H1 (cell line): ENCODE measurements around the gene SLC7A8. TPM values are rescaled to one million over a fixed set of nuclear protein-coding genes. Genes with fewer than 3 reads are reported as not detected.
A peak's percentile ranks its signal among the peaks of the same experiment; 100 is the strongest.

ENCODE experiments used
- CTCF ChIA-PET: fragments of 300-600 bp; sonication (Branson Sonifier 250); formaldehyde crosslinking; loops from one replicate; lab custom pipeline; 2021; ENCODE audit not compliant: partially characterized antibody; lab: Charles Lee
- POLR2A ChIA-PET: fragments of 300-600 bp; sonication (Branson Sonifier 250); formaldehyde crosslinking; loops from one replicate; lab custom pipeline; 2021; ENCODE audit warnings: inconsistent platforms; ENCODE audit not compliant: partially characterized antibody; lab: Charles Lee
- DNase-seq, 2 experiments: peaks; one replicate each; pipeline versions ENCODE4 v3.0.0 to v3.0.0-alpha.2; 2010 to 2022; ENCODE audit warnings: low spot score in 2 of 2, low read depth in 1 of 2, mixed read lengths in 1 of 2
- FAIRE-seq: peaks from 2 replicates; lab custom pipeline; 2011; peaks lifted over from hg19 to GRCh38; lab: Jason Lieb, UNC
- H2AFZ ChIP-seq: 2 replicates; pipeline ENCODE4 v1.8.1; 2012; ENCODE audit warnings: low read length, inconsistent platforms
- H2AK5ac ChIP-seq: 2 replicates; pipeline ENCODE4 v1.6.1; 2013; ENCODE audit warnings: low read depth, low read length
- H2BK120ac ChIP-seq: replicated peaks from 2 replicates; pipeline ENCODE3; 2013; ENCODE audit warnings: low read depth, low read length, inconsistent platforms
- H2BK12ac ChIP-seq: 2 replicates; pipeline ENCODE4 v1.6.1; 2013; ENCODE audit warnings: low read depth, low read length
- H2BK15ac ChIP-seq: 2 replicates; pipeline ENCODE4 v1.6.1; 2013; ENCODE audit warnings: low read length
- H2BK20ac ChIP-seq: 2 replicates; pipeline ENCODE4 v1.6.1; 2013; ENCODE audit warnings: low read length
- H2BK5ac ChIP-seq: 2 replicates; pipeline ENCODE4 v1.6.1; 2013; ENCODE audit warnings: low read depth, low read length
- H3K14ac ChIP-seq: 2 replicates; pipeline ENCODE4 v1.6.1; 2013; ENCODE audit warnings: inconsistent platforms; ENCODE audit not compliant: insufficient read length
- H3K18ac ChIP-seq: 2 replicates; pipeline ENCODE4 v1.6.1; 2013; ENCODE audit warnings: low read length; ENCODE audit errors: extremely low read depth
- H3K23ac ChIP-seq: 2 replicates; pipeline ENCODE4 v1.6.1; 2013; ENCODE audit warnings: inconsistent platforms; ENCODE audit not compliant: insufficient read length
- H3K23me2 ChIP-seq: 2 replicates; pipeline ENCODE4 v1.6.1; 2013; ENCODE audit warnings: low read depth, low read length
- H3K27ac ChIP-seq: 2 replicates; pipeline ENCODE4 v1.6.1; 2011; ENCODE audit warnings: low read depth, low read length, inconsistent platforms
- H3K27me3 ChIP-seq, 4 experiments: replicated peaks in 1 of 4; 1 replicate in 1 of 4; 2 replicates in 3 of 4; pipeline versions ENCODE4 v1.6.1 to v1.8.1; 2011 to 2013; ENCODE audit warnings: low read length in 3 of 4, mild to moderate bottlenecking in 3 of 4, inconsistent platforms in 2 of 4, mixed read lengths in 2 of 4, moderate library complexity in 1 of 4; ENCODE audit not compliant: control insufficient read depth in 3 of 4, insufficient read depth in 3 of 4; ENCODE audit errors: extremely low read depth in 1 of 4
- H3K36me3 ChIP-seq, 4 experiments: 2 replicates each; pipeline versions ENCODE4 v1.6.1 to v1.8.1; 2011 to 2013; ENCODE audit warnings: mild to moderate bottlenecking in 4 of 4, low read length in 3 of 4, moderate library complexity in 2 of 4, control low read depth in 1 of 4, inconsistent platforms in 1 of 4; ENCODE audit not compliant: insufficient read depth in 4 of 4, control insufficient read depth in 2 of 4
- H3K4ac ChIP-seq: replicated peaks from 2 replicates; pipeline ENCODE3; 2013; ENCODE audit warnings: low read length, low read depth, mixed read lengths, inconsistent platforms; ENCODE audit not compliant: insufficient read length
- H3K4me1 ChIP-seq, 4 experiments: replicated peaks in 1 of 4; 1 replicate in 1 of 4; 2 replicates in 3 of 4; pipeline versions ENCODE4 v1.6.1 to v1.8.1; 2011 to 2013; ENCODE audit warnings: low read length in 3 of 4, inconsistent platforms in 2 of 4, mixed read lengths in 1 of 4; ENCODE audit not compliant: insufficient read depth in 4 of 4, control insufficient read depth in 3 of 4
- H3K4me2 ChIP-seq, 2 experiments: 2 replicates each; pipeline versions ENCODE4 v1.6.1 to v1.8.1; 2011 to 2013; ENCODE audit warnings: low read depth in 2 of 2, low read length in 2 of 2, control low read depth in 1 of 2, inconsistent platforms in 1 of 2, mild to moderate bottlenecking in 1 of 2; ENCODE audit not compliant: insufficient read depth in 1 of 2
- H3K4me3 ChIP-seq, 4 experiments: fragments of 200-600, 300-600 bp in 1 of 4; sonication (generic), shearing (Covaris generic), sonication (Bioruptor Twin) in 1 of 4; 2 replicates each; pipeline versions ENCODE4 v1.5.1 to v1.8.1; 2011 to 2016; ENCODE audit warnings: low read length in 4 of 4, low read depth in 3 of 4, control low read depth in 2 of 4, inconsistent platforms in 2 of 4, mild to moderate bottlenecking in 2 of 4, mixed read lengths in 1 of 4, moderate library complexity in 1 of 4; ENCODE audit not compliant: insufficient read depth in 2 of 4; ENCODE audit errors: extremely low read depth in 1 of 4
- H3K56ac ChIP-seq: replicated peaks from 2 replicates; pipeline ENCODE3; 2013; ENCODE audit warnings: low read depth, mild to moderate bottlenecking, mixed read lengths, low read length, inconsistent platforms; ENCODE audit not compliant: insufficient read length
- H3K79me1 ChIP-seq: 2 replicates; pipeline ENCODE4 v1.6.1; 2013; ENCODE audit warnings: low read depth, low read length, control low read depth
- H3K79me2 ChIP-seq, 2 experiments: 2 replicates each; pipeline versions ENCODE4 v1.6.1 to v1.8.1; 2012 to 2013; ENCODE audit warnings: low read length in 2 of 2, mild to moderate bottlenecking in 2 of 2, inconsistent platforms in 1 of 2; ENCODE audit not compliant: insufficient read depth in 2 of 2, control insufficient read depth in 1 of 2
- H3K9ac ChIP-seq, 4 experiments: replicated peaks in 1 of 4; 1 replicate in 1 of 4; 2 replicates in 3 of 4; pipeline versions ENCODE4 v1.6.1 to v1.8.1; 2011 to 2013; ENCODE audit warnings: low read depth in 3 of 4, low read length in 3 of 4, control low read depth in 2 of 4, mild to moderate bottlenecking in 2 of 4, moderate library complexity in 2 of 4, inconsistent platforms in 1 of 4; ENCODE audit errors: extremely low read depth in 1 of 4
- H3K9me3 ChIP-seq, 2 experiments: 2 replicates each; pipeline versions ENCODE4 v1.6.1 to v1.8.1; 2012 to 2013; ENCODE audit warnings: mild to moderate bottlenecking in 2 of 2, moderate library complexity in 2 of 2, control low read depth in 1 of 2, inconsistent platforms in 1 of 2, low read depth in 1 of 2, low read length in 1 of 2, mixed read lengths in 1 of 2; ENCODE audit not compliant: insufficient read depth in 2 of 2
- H4K20me1 ChIP-seq, 2 experiments: replicated peaks in 1 of 2; 2 replicates each; pipeline versions ENCODE3 to v1.8.1; 2011 to 2013; ENCODE audit warnings: inconsistent platforms in 2 of 2, low read length in 2 of 2, mild to moderate bottlenecking in 1 of 2; ENCODE audit not compliant: insufficient read depth in 2 of 2, control insufficient read depth in 1 of 2
- H4K5ac ChIP-seq: 2 replicates; pipeline ENCODE4 v1.6.1; 2013; ENCODE audit warnings: low read length, low read depth, mixed read lengths, inconsistent platforms; ENCODE audit not compliant: insufficient read length
- H4K8ac ChIP-seq: 2 replicates; pipeline ENCODE4 v1.8.0; 2013; ENCODE audit warnings: mild to moderate bottlenecking, moderate library complexity, low read length, inconsistent platforms; ENCODE audit not compliant: insufficient read depth; ENCODE audit errors: extremely low read depth
- H4K91ac ChIP-seq: replicated peaks from 2 replicates; pipeline ENCODE3; 2013; ENCODE audit warnings: low read length, mixed read lengths, inconsistent platforms; ENCODE audit not compliant: insufficient read length
- KDM5A ChIP-seq: fragments of 200-600 bp; IDR thresholded peaks from 2 replicates; pipeline ENCODE4 v1.7.1; 2012; ENCODE audit warnings: mild to moderate bottlenecking, low read length, inconsistent platforms, mixed read lengths
- NANOG ChIP-seq: IDR thresholded peaks from 2 replicates; pipeline ENCODE4 v1.6.1; 2011; ENCODE audit warnings: low read length, low read depth, mild to moderate bottlenecking, inconsistent platforms; ENCODE audit not compliant: insufficient read depth, poor library complexity, severe bottlenecking
- NRF1 ChIP-seq: IDR thresholded peaks from 2 replicates; pipeline ENCODE4 v1.6.1; 2011; ENCODE audit warnings: mild to moderate bottlenecking, low read depth, low read length, improper control_type of control experiment
- POLR2AphosphoS5 ChIP-seq: IDR thresholded peaks from 2 replicates; pipeline ENCODE4 v1.6.1; 2011; ENCODE audit warnings: low read depth, low read length
- RAD21 ChIP-seq, 2 experiments: IDR thresholded peaks in 1 of 2; conservative IDR thresholded peaks in 1 of 2; 2 replicates each; pipeline ENCODE4 v1.6.1; 2011; ENCODE audit warnings: low read depth in 2 of 2, low read length in 2 of 2, improper control_type of control experiment in 1 of 2, inconsistent platforms in 1 of 2, mild to moderate bottlenecking in 1 of 2, moderate library complexity in 1 of 2
- SP2 ChIP-seq: IDR thresholded peaks from 2 replicates; pipeline ENCODE4 v1.6.1; 2012; ENCODE audit warnings: mild to moderate bottlenecking, low read length, inconsistent platforms
- SP4 ChIP-seq: IDR thresholded peaks from 2 replicates; pipeline ENCODE4 v1.6.1; 2012; ENCODE audit warnings: low read length, inconsistent platforms
- TCF12 ChIP-seq: IDR thresholded peaks from 2 replicates; pipeline ENCODE4 v1.6.1; 2011; ENCODE audit warnings: low read depth, mild to moderate bottlenecking, low read length
- TEAD4 ChIP-seq: IDR thresholded peaks from 2 replicates; pipeline ENCODE4 v1.6.1; 2012; ENCODE audit warnings: low read depth, low read length, inconsistent platforms, mixed read lengths
- WGBS, 2 experiments: shearing (Covaris generic) in 1 of 2; methylation state at CpG; one replicate each; pipeline versions ENCODE4 v1.1.6 to v1.1.7; 2013 to 2015; ENCODE audit warnings: low lambda C conversion rate in 2 of 2, mixed read lengths in 2 of 2, inconsistent platforms in 1 of 2, low coverage in 1 of 2, missing lambda C conversion rate in 1 of 2; ENCODE audit not compliant: insufficient replicate concordance in 2 of 2, insufficient coverage in 1 of 2, insufficient read length in 1 of 2; ENCODE audit errors: extremely low coverage in 1 of 2, missing lambda C conversion rate in 1 of 2; 5-methylcytosine and 5-hydroxymethylcytosine counted together
- polyA plus RNA-seq, 7 experiments: library from polyadenylated mRNA; depleted of rRNA in 3 of 7; stranded (reverse) in 5 of 7; unstranded in 2 of 7; fragments of >200 nt in 5 of 7; fragments of 200-250 nt in 2 of 7; gene quantifications; 1 replicate in 5 of 7; 2 replicates in 1 of 7; 4 replicates in 1 of 7; pipeline versions ENCODE4 v1.2.1 to v1.2.3, GENCODE V29; 2011 to 2013; ENCODE audit warnings: missing spikeins in 2 of 7, mixed read lengths in 2 of 7
- total RNA-seq: library from RNA; stranded (reverse); fragmentation: NEBNext Ultra II Directional; extraction: Animal tissue kit (Norgen Biotek cat#: 25700); gene quantifications from 2 replicates; pipeline ENCODE4 v1.2.1, GENCODE V29; 2021
- TF ChIP-seq, protein P1 (sequence below): IDR thresholded peaks from 2 replicates; pipeline ENCODE4 v1.6.1; 2012; ENCODE audit warnings: inconsistent platforms

The SLC7A8 gene
- total and polyA plus RNA-seq, 2 of the 8 experiments (the other 6 are each of a cell fraction or from before 2014, with no cell fraction given), result 182 to 204 TPM

- POLR2A ChIA-PET, result interaction anchor here (1.1 to 3.2 kb wide), 7 partner anchors 7 to 76 kb away, joined by 3 to 11 read pairs (median 7); partner anchors contain the start of gene SLC7A8
- Histone ChIP-seq H3K27me3 (no peaks in the 10 kb centered on the region), H3K4me2 (peak overlapping the region; percentile 34 to 40; a peak in 2 of 4 replicates), H4K5ac (no peak overlapping the region), H2AFZ (no peak overlapping the region), H3K9ac (no peak overlapping the region; a peak in 1 of 7 replicates), H2BK12ac (no peak overlapping the region), H3K14ac (no peak overlapping the region), H3K23ac (no peak overlapping the region), H3K9me3 (no peaks in the 10 kb centered on the region), H2AK5ac (no peak overlapping the region), H4K20me1 (peaks cover 0 to 11% of the 10 kb centered on the region in 2 experiments), H4K91ac (no peak overlapping the region), H2BK5ac (no peak overlapping the region), H3K36me3 (peaks cover 0 to 14% (median 0%) of the 10 kb centered on the region in 4 experiments; a peak in 3 of 8 replicates), H3K79me2 (peaks cover 3 to 78% of the 10 kb centered on the region in 2 experiments; a peak in 3 of 4 replicates), H3K27ac (no peak overlapping the region), H2BK20ac (no peak overlapping the region), H3K79me1 (peaks cover 13% of the 10 kb centered on the region), H2BK15ac (no peak overlapping the region), H3K4me3 (no peak overlapping the region; a peak in 1 of 8 replicates), H2BK120ac (no peak overlapping the region), H3K23me2 (no peaks in the 10 kb centered on the region), H3K4ac (no peak overlapping the region), H3K18ac (peak overlapping the region; percentile 17; the same call in 1 of the 2 replicates), H3K4me1 (peaks cover 2 to 18% (median 13%) of the 10 kb centered on the region in 4 experiments; a peak in 5 of 7 replicates), H4K8ac (no peak overlapping the region), H3K56ac (no peak overlapping the region)
- FAIRE-seq (peak; percentile 13), DNase-seq (no peak)
- CTCF ChIA-PET, result interaction anchor here (1.0 to 12.1 kb wide), 11 partner anchors 12 to 186 kb away, joined by 3 to 128 read pairs (median 5); partner anchors contain the start of gene SLC7A8
- WGBS, 2 experiments, result 66% methylated on average over 6 of the region's 6 CpGs; no CpG with 5 or more reads in 1 of the 2 experiments
- TF ChIP-seq SP4, result no peak
- TF ChIP-seq KDM5A, result no peak
- TF ChIP-seq, protein P1, sequence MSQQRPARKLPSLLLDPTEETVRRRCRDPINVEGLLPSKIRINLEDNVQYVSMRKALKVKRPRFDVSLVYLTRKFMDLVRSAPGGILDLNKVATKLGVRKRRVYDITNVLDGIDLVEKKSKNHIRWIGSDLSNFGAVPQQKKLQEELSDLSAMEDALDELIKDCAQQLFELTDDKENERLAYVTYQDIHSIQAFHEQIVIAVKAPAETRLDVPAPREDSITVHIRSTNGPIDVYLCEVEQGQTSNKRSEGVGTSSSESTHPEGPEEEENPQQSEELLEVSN, result no peak
- peak; percentile 63; the same call in 1 of the 2 replicates for TF ChIP-seq TEAD4
- peak; percentile 59 for TF ChIP-seq NANOG
- TF ChIP-seq NRF1, result no peak
- no peak for TF ChIP-seq POLR2AphosphoS5
- no peak for TF ChIP-seq RAD21 (IDR thresholded peaks at IDR 0.05 in 1 of 2, conservative IDR thresholded peaks at IDR 0.05 in 1 of 2; ENCODE audit: low read depth in 2 of 2, low read length in 2 of 2)
- no peak for TF ChIP-seq SP2
- TF ChIP-seq TCF12, result 0 out of 2 replicates have a peak, but pooled peaks have one; percentile 56
Observed at GRCh38 chr14:23174296-23175184, 8.9 kb downstream of the SLC7A8 start.
